NCI-H187 treated with DMSO at 0.1 percent for 48 hours (cell line): Measurements from ENCODE around the gene LILRA1.
"Not testable (repeated sequence)": the region's sequence is repeated elsewhere in the genome, so short reads cannot be mapped to it uniquely, and the experiment has no call there.

Experiments used
- DNase-seq: peaks from one replicate; lab custom pipeline; 2025; lab: John Stamatoyannopoulos, UW

The LILRA1 gene

DNA sequence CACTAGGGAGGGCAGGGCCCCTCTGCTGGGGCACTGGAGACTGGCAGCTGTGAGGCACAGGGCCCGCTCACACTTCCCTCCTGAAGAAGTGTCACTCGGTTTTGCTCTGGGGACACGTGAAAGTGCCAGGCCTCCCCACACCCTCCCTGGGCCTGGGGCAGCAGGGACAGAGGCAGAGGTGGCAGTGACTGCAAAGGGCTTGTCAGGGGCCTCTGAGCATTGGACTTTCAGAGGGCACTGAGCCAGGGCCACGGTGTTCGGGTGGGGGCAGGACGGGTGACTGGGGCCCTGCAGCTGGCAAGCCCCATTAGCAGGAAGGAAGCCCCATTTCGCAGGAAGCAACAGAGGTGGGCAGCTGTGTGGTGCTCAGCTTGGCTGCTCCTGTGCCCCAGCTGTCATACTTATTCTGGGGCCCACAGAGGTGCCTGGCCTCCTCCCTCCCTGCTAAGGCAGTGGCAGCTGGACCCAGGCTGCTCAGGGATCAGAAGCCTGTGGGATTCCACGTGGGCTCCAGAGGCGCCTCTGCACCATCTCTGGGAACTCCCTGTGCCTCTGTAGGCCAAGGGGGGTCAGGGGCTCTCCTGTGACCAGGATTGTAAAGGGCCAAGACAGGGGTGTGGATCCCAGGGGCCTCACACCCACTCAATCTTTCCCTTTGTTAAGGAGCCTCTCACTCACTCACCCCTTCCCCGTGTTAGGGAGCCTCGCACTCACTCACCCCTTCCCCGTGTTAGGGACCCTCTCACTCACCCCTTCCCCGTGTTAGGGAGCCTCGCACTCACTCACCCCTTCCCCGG is 31.7 kb downstream of the LILRA1 start:
- DNase-seq: not testable (repeated sequence)

DNA sequence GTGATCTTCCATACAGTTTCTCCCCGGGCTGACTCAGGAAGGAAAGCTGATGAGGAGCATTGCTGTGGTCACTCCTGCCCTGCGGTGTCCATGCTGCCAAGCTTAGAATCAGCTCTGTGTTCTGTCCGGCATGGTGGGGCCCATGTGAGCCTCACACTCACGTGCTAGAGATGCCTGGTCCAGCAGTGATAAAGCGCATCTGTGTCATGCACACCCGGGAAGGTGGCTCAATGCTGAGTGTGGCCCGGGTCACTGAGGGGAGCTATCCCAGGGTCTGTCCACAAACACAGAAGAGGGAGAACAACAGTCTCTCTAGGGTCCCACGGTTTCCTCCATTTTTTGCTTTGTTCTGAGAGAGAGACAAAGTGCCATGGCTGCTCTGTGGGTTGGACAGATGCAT is 33.3 kb downstream of the LILRA1 start:
- DNase-seq: no peak

- not testable (repeated sequence) for DNase-seq
Measured at GRCh38 chr19:54627912-54628311, 34.5 kb downstream of the LILRA1 start.

DNA sequence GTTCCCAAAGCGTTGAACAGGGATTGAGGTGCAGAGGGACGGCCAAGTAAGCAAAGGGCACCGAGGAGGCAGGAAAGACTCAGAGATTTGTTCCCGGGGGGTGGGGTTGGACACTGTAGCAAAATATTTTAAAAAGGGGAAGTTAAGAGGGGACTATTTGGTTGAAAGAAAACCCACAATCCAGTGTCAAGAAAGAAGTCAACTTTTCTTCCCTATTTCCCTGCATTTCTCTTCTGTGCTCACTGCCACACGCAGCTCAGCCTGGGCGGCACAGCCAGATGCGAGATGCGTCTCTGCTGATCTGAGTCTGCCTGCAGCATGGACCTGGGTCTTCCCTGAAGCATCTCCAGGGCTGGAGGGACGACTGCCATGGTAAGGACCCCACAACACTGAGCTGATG is 36.8 kb downstream of the LILRA1 start, which contains the start of gene LILRB1:
Gene LILRB1, plus strand, starts transcription at position 223 of the 400 bp plus-strand sequence. CDS start 590 bp downstream, outside the sequence.
- DNase-seq: not testable (repeated sequence)

GRCh38 chr19:54630782-54631181 is 37.4 kb downstream of the LILRA1 start:
- no peak for DNase-seq

DNA sequence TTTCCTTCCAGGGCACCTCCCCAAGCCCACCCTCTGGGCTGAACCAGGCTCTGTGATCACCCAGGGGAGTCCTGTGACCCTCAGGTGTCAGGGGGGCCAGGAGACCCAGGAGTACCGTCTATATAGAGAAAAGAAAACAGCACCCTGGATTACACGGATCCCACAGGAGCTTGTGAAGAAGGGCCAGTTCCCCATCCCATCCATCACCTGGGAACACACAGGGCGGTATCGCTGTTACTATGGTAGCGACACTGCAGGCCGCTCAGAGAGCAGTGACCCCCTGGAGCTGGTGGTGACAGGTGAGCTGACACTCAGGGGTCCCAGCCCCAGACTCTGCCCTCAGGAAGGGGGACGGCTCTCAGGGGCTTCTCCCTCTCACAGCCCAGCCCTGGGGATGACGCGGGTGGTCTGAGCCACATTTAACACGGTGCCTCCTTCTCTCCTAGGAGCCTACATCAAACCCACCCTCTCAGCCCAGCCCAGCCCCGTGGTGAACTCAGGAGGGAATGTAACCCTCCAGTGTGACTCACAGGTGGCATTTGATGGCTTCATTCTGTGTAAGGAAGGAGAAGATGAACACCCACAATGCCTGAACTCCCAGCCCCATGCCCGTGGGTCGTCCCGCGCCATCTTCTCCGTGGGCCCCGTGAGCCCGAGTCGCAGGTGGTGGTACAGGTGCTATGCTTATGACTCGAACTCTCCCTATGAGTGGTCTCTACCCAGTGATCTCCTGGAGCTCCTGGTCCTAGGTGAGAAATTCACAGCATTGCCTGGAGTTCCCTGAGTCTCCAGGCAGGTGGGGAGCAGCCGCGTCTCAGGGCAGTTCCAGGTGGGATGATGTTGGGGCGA is 38.3 kb downstream of the LILRA1 start:
- DNase-seq: not testable (repeated sequence)

DNA sequence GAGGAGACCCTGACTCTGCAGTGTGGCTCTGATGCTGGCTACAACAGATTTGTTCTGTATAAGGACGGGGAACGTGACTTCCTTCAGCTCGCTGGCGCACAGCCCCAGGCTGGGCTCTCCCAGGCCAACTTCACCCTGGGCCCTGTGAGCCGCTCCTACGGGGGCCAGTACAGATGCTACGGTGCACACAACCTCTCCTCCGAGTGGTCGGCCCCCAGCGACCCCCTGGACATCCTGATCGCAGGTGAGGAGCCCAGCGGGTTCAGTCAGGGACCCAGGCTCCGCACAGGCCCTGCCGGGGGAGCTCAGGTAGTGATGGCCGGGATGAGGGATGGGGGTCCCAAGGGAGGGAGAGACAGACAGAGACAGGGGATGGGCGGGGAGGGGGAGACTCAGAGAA is 39.1 kb downstream of the LILRA1 start:
- DNase-seq: not testable (repeated sequence)

- no peak for DNase-seq
Measured at GRCh38 chr19:54633401-54633800, 40.0 kb downstream of the LILRA1 start.

DNA sequence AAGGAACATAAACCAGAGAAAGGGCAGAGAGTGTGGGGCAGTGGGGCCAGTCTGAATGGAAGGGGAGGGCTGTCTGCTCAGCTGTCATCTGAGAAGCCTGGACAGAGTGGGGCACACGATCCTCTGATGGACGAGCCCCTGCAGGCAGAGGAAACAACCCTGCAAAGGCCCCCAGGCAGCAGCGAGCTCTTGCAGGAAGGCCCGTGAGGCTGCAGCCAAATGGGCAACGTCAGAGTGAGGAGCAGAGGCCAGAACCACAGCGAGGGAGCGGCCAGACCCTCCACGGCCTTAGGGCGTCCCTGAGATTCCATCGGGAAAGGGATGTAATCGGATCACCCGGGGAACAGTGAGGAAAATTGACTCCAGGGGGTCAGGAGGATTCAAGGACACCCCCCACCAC is 42.6 kb downstream of the LILRA1 start:
- not testable (repeated sequence) for DNase-seq

- DNase-seq: no peak
Measured at GRCh38 chr19:54638683-54639082, 45.3 kb downstream of the LILRA1 start.

DNA sequence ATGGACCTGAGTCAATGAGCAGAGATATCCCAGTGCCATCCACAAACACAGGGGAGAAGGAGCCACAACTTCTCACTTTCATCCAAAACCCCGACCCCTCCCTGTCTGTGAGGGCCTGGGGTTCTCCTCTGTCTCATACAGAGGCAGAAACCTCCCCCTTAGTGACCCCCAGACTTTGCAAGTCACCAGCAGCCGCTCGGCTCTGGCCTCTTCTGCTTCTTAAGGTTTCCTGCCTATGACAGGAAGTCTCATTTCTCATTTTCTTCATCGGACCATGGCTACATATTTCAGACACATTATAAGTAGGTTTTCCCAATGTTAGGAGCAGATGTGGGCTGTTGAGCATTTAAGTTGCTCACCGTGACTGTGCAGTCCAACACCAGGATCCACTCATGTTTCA is 49.5 kb downstream of the LILRA1 start:
- not testable (repeated sequence) for DNase-seq

- not testable (repeated sequence) for DNase-seq
Measured at GRCh38 chr19:54643583-54643982, 50.2 kb downstream of the LILRA1 start.

DNA sequence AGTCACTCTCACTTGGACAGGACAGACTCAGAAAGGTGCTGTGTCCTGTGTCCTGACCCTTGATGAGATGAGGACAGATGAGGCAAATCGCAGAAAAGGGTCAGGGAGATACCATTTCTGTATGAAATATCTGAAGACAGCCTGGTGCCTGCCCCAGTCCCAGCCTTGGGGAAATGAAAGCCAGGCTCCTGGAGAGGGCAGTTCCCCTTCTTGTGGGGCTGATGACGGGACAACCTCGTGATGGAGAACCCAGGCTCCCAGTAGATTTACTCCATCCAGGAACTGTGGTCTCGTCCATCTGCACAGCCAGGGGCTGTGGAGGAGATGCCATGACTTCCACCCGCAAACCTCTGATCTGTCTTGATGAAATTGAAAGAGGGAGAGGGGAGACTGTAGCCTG is 50.6 kb downstream of the LILRA1 start:
- no peak for DNase-seq

DNA sequence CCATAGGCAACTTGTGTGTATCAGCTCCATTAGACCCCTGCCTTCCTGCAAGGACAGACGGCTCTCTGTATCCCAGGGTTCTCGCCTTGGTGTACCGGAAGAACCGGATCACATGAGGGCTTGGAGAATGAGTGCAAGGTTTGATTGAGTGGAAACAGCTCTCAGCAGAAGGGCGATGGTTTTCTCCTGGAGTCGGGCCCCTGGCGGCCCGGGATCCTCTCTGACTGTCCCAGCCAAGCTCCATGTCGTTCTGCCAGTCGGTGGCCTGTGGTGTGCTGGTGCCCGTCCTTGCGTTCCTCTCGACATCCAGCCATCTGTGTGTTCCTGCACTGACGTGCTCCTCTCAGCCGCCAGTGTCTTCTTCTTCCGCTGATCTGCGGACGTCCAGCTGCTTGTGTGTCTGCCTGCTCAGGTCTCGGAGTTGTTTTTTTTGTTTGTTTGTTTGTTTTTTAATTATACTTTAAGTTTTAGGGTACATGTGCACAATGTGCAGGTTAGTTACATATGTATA is 53.0 kb downstream of the LILRA1 start:
- no peak for DNase-seq

DNA sequence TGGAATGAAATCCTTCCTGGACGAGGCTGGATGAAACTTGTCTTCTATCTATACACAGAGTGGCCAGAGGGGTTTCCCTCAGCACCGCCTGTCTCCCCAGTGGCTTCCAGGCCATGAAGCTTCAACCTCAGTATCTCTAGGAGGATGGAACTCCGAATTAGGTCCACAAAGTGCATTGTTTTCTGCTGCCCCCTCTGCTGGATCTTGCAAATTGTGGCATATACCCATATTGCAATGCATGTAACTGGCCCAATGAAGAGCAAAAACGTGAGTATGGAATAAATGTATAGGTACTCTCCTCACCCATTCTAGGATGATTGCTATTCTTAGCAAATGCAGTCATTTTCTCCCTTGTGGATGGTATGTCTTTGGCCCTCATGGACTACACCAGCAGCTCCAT is 54.7 kb downstream of the LILRA1 start:
- no peak for DNase-seq

DNA sequence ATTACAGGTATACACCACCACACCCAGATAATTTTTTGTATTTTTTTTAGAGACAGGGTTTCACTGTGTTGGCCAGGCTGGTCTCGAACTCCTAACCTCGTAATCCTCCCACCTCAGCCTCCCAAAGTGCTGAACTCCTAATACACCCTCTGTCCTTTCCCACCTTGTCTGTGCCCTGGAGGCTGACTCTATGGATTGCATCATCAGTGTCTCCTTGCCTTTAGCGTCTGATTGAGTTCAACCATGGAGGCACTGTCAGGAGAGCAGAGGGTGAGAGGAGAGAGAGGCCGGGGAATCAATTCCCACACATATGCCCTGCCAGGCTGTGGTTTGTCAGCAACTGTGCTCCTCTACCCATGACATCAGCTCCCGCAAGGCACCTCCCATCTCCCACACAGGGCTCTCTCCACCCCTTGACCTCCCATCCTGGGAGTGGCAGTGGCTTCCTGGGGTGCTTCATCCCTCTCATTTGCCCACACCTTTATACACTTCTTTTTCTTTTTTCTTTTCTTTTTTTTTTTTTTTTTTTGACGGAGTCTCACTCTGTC is 56.8 kb downstream of the LILRA1 start:
- no peak for DNase-seq
